ENCODE data around the gene ATF2.

- TF ChIP-seq ZNF639 (CRISPR knock-in tag; conservative IDR thresholded peaks at IDR 0.05), result no peak
- no peak for TF ChIP-seq RAD21 (CRISPR knock-in tag; IDR thresholded peaks at IDR 0.05)
- no peak for TF ChIP-seq BCLAF1 (IDR thresholded peaks at IDR 0.05)
- TF ChIP-seq ZBTB8A (CRISPR knock-in tag; IDR thresholded peaks at IDR 0.05; ENCODE audit: borderline replicate concordance, low read depth), result no peak
- no peak for TF ChIP-seq CTCF (CRISPR knock-in tag; IDR thresholded peaks at IDR 0.05)
- TF ChIP-seq MTF1 (CRISPR knock-in tag; IDR thresholded peaks at IDR 0.05), result no peak
- no peak for TF ChIP-seq POGZ (CRISPR knock-in tag; IDR thresholded peaks at IDR 0.05)
- no peak for TF ChIP-seq ZNF143 (CRISPR knock-in tag; IDR thresholded peaks at IDR 0.05)
- no peak for TF ChIP-seq ZNF576 (CRISPR knock-in tag; IDR thresholded peaks at IDR 0.05)
Measured at GRCh38 chr2:175143678-175144077, 24.3 kb downstream of the ATF2 start.

Measured in HepG2 (cell line).